HEK293 (cell line): ENCODE results near the gene THBD.

Experiments
- CTCF ChIA-PET: fragments of 350-600 bp; formaldehyde crosslinking; extraction: SDS; loops from one replicate; lab custom pipeline; 2021; ENCODE audit warnings: antibody characterized with exemption; lab: Yijun Ruan, JAX
- POLR2A ChIA-PET: fragments of 300-600 bp; formaldehyde crosslinking; extraction: SDS; loops from one replicate; lab custom pipeline; 2020; ENCODE audit warnings: antibody characterized with exemption, inconsistent platforms; lab: Yijun Ruan, JAX
- H3K27ac ChIP-seq: fragments of 200-500 bp; sonication (Bioruptor generic); 2 replicates; pipeline ENCODE4 v1.5.1; 2014; ENCODE audit warnings: low read depth, low read length, control low read depth, inconsistent platforms; ENCODE audit errors: extremely low read depth
- H3K36me3 ChIP-seq, 2 experiments: fragments of 200-500 bp in 1 of 2; sonication (Bioruptor generic) in 1 of 2; 1 replicate in 1 of 2; 2 replicates in 1 of 2; pipeline ENCODE4 v1.5.1; 2014 to 2017; ENCODE audit warnings: inconsistent platforms in 2 of 2, low read length in 2 of 2; ENCODE audit not compliant: control insufficient read depth in 2 of 2, insufficient read depth in 1 of 2
- H3K4me1 ChIP-seq: fragments of 200-500 bp; sonication (Bioruptor generic); 2 replicates; pipeline ENCODE4 v1.5.1; 2014; ENCODE audit warnings: mild to moderate bottlenecking, low read length, inconsistent platforms; ENCODE audit not compliant: control insufficient read depth, insufficient read depth
- H3K4me3 ChIP-seq: 2 replicates; pipeline ENCODE4 v1.5.1; 2011; ENCODE audit warnings: low read depth, mild to moderate bottlenecking, control low read depth, low read length, moderate library complexity
- H3K9me3 ChIP-seq: fragments of 200-500 bp; sonication (Bioruptor generic); 2 replicates; pipeline ENCODE4 v1.5.1; 2014; ENCODE audit warnings: low read depth, low read length, inconsistent platforms; ENCODE audit not compliant: control insufficient read depth, insufficient read depth
- BCL11B ChIP-seq: fragments of 450-650 bp; formaldehyde crosslinking; IDR thresholded peaks from 2 replicates; pipeline ENCODE4 v1.5.1; 2016; ENCODE audit warnings: low read depth, missing biosample characterization, missing genetic modification characterization
- BCL6B ChIP-seq: fragments of 450-650 bp; formaldehyde crosslinking; IDR thresholded peaks from 2 replicates; pipeline ENCODE4 v1.5.1; 2017; ENCODE audit warnings: missing biosample characterization, missing genetic modification characterization
- FEZF1 ChIP-seq: fragments of 450-650 bp; formaldehyde crosslinking; IDR thresholded peaks from 2 replicates; pipeline ENCODE4 v1.5.1; 2016; ENCODE audit warnings: missing biosample characterization, missing genetic modification characterization
- GFI1B ChIP-seq: fragments of 450-650 bp; formaldehyde crosslinking; IDR thresholded peaks from 2 replicates; pipeline ENCODE4 v1.5.1; 2016; ENCODE audit warnings: missing biosample characterization, missing genetic modification characterization
- GLI2 ChIP-seq: fragments of 450-650 bp; formaldehyde crosslinking; IDR thresholded peaks from 2 replicates; pipeline ENCODE4; 2017; ENCODE audit warnings: missing biosample characterization, missing genetic modification characterization, low read depth, borderline replicate concordance
- GLIS2 ChIP-seq: fragments of 450-650 bp; formaldehyde crosslinking; IDR thresholded peaks from 2 replicates; pipeline ENCODE4 v1.5.1; 2016; ENCODE audit warnings: missing biosample characterization, missing genetic modification characterization
- HIC1 ChIP-seq: fragments of 450-650 bp; formaldehyde crosslinking; IDR thresholded peaks from 2 replicates; pipeline ENCODE4 v1.5.1; 2016; ENCODE audit warnings: missing biosample characterization, missing genetic modification characterization
- KLF1 ChIP-seq: fragments of 450-650 bp; formaldehyde crosslinking; IDR thresholded peaks from 2 replicates; pipeline ENCODE4 v1.5.1; 2016; ENCODE audit warnings: missing biosample characterization, missing genetic modification characterization
- KLF8 ChIP-seq: fragments of 450-650 bp; formaldehyde crosslinking; IDR thresholded peaks from 2 replicates; pipeline ENCODE4 v1.5.1; 2016; ENCODE audit warnings: missing biosample characterization, missing genetic modification characterization
- MZF1 ChIP-seq: fragments of 450-650 bp; formaldehyde crosslinking; IDR thresholded peaks from 2 replicates; pipeline ENCODE4 v1.5.1; 2017; ENCODE audit warnings: missing biosample characterization, missing genetic modification characterization, borderline replicate concordance
- REPIN1 ChIP-seq: fragments of 450-650 bp; formaldehyde crosslinking; IDR thresholded peaks from 2 replicates; pipeline ENCODE4 v1.5.1; 2017; ENCODE audit warnings: missing biosample characterization, missing genetic modification characterization, low read depth
- YY1 ChIP-seq: fragments of 450-650 bp; formaldehyde crosslinking; IDR thresholded peaks from 2 replicates; pipeline ENCODE4 v1.5.1; 2018; ENCODE audit warnings: missing biosample characterization, missing genetic modification characterization
- ZBTB17 ChIP-seq: fragments of 450-650 bp; formaldehyde crosslinking; IDR thresholded peaks from 2 replicates; pipeline ENCODE4 v1.5.1; 2016; ENCODE audit warnings: missing biosample characterization, missing genetic modification characterization
- ZIC2 ChIP-seq: fragments of 450-650 bp; formaldehyde crosslinking; IDR thresholded peaks from 2 replicates; pipeline ENCODE4 v1.5.1; 2016; ENCODE audit warnings: missing biosample characterization, missing genetic modification characterization
- ZNF112 ChIP-seq: fragments of 450-650 bp; formaldehyde crosslinking; IDR thresholded peaks from 2 replicates; pipeline ENCODE4 v1.5.0; 2017; ENCODE audit warnings: missing biosample characterization, missing genetic modification characterization
- ZNF16 ChIP-seq: fragments of 450-650 bp; formaldehyde crosslinking; IDR thresholded peaks from 2 replicates; pipeline ENCODE4 v1.5.1; 2016; ENCODE audit warnings: low read depth, missing biosample characterization, missing genetic modification characterization
- ZNF248 ChIP-seq: fragments of 450-650 bp; formaldehyde crosslinking; IDR thresholded peaks from 2 replicates; pipeline ENCODE4 v1.5.1; 2017; ENCODE audit warnings: missing biosample characterization, missing genetic modification characterization
- ZNF341 ChIP-seq: fragments of 450-650 bp; formaldehyde crosslinking; IDR thresholded peaks from 2 replicates; pipeline ENCODE4; 2016; ENCODE audit warnings: low read depth, missing biosample characterization, missing genetic modification characterization
- ZNF37A ChIP-seq: fragments of 450-650 bp; IDR thresholded peaks from 2 replicates; pipeline ENCODE4 v1.5.1; 2018; ENCODE audit warnings: missing biosample characterization, missing genetic modification characterization
- ZNF426 ChIP-seq: fragments of 450-650 bp; formaldehyde crosslinking; IDR thresholded peaks from 2 replicates; pipeline ENCODE4 v1.5.1; 2017; ENCODE audit warnings: missing biosample characterization, missing genetic modification characterization, mild to moderate bottlenecking, inconsistent platforms, moderate library complexity
- ZNF521 ChIP-seq: fragments of 450-650 bp; formaldehyde crosslinking; IDR thresholded peaks from 2 replicates; pipeline ENCODE4 v1.5.1; 2017; ENCODE audit warnings: missing biosample characterization, mild to moderate bottlenecking, missing genetic modification characterization
- ZNF530 ChIP-seq: fragments of 450-650 bp; formaldehyde crosslinking; IDR thresholded peaks from 2 replicates; pipeline ENCODE4 v1.5.1; 2016; ENCODE audit warnings: low read depth, missing biosample characterization, missing genetic modification characterization
- ZNF548 ChIP-seq: fragments of 450-650 bp; formaldehyde crosslinking; IDR thresholded peaks from 2 replicates; pipeline ENCODE4 v1.5.1; 2016; ENCODE audit warnings: missing biosample characterization, missing genetic modification characterization
- ZNF549 ChIP-seq: fragments of 450-650 bp; IDR thresholded peaks from 2 replicates; pipeline ENCODE4 v1.5.1; 2018; ENCODE audit warnings: missing biosample characterization, missing genetic modification characterization, mild to moderate bottlenecking, inconsistent platforms, moderate library complexity
- ZNF558 ChIP-seq: fragments of 450-650 bp; formaldehyde crosslinking; IDR thresholded peaks from 2 replicates; pipeline ENCODE4 v1.5.1; 2016; ENCODE audit warnings: missing biosample characterization, missing genetic modification characterization
- ZNF624 ChIP-seq: fragments of 450-650 bp; formaldehyde crosslinking; IDR thresholded peaks from 2 replicates; pipeline ENCODE4 v1.5.1; 2017; ENCODE audit warnings: missing biosample characterization, missing genetic modification characterization
- ZNF658 ChIP-seq: fragments of 450-650 bp; formaldehyde crosslinking; IDR thresholded peaks from 2 replicates; pipeline ENCODE4; 2016; ENCODE audit warnings: missing biosample characterization, missing genetic modification characterization
- ZNF660 ChIP-seq: fragments of 450-650 bp; IDR thresholded peaks from 2 replicates; pipeline ENCODE4 v1.5.1; 2018; ENCODE audit warnings: missing biosample characterization, mild to moderate bottlenecking, missing genetic modification characterization
- TF ChIP-seq, protein P1 (sequence below): fragments of 450-650 bp; formaldehyde crosslinking; IDR thresholded peaks from 2 replicates; pipeline ENCODE4 v1.5.1; 2016; ENCODE audit warnings: missing biosample characterization, missing genetic modification characterization
- TF ChIP-seq, protein P2 (sequence below): fragments of 450-650 bp; formaldehyde crosslinking; IDR thresholded peaks from 2 replicates; pipeline ENCODE4 v1.5.1; 2016; ENCODE audit warnings: missing biosample characterization, missing genetic modification characterization

The THBD gene

GRCh38 chr20:23031346-23031745 is 18.1 kb downstream of the THBD start:
- POLR2A ChIA-PET: no interaction called here
- CTCF ChIA-PET: no interaction called here
- Histone ChIP-seq H3K9me3 (no peaks in the 10 kb centered on the region), H3K36me3 (no peaks in the 10 kb centered on the region), H3K27ac (no peak overlapping the region), H3K4me3 (no peak overlapping the region), H3K4me1 (no peaks in the 10 kb centered on the region)
- TF ChIP-seq ZNF426 (no peak), ZNF341 (tag by site-specific recombination) (no peak), ZNF521 (tag by site-specific recombination) (no peak), KLF8 (tag by site-specific recombination) (no peak), ZNF16 (tag by site-specific recombination) (no peak), ZNF549 (tag by site-specific recombination) (no peak), ZNF624 (no peak), FEZF1 (tag by site-specific recombination) (no peak), ZNF660 (no peak), ZNF558 (tag by site-specific recombination) (no peak), ZNF248 (tag by site-specific recombination) (no peak), GLIS2 (no peak), REPIN1 (tag by site-specific recombination) (no peak), HIC1 (tag by site-specific recombination) (no peak), ZBTB17 (no peak)
- TF ChIP-seq, protein P1, sequence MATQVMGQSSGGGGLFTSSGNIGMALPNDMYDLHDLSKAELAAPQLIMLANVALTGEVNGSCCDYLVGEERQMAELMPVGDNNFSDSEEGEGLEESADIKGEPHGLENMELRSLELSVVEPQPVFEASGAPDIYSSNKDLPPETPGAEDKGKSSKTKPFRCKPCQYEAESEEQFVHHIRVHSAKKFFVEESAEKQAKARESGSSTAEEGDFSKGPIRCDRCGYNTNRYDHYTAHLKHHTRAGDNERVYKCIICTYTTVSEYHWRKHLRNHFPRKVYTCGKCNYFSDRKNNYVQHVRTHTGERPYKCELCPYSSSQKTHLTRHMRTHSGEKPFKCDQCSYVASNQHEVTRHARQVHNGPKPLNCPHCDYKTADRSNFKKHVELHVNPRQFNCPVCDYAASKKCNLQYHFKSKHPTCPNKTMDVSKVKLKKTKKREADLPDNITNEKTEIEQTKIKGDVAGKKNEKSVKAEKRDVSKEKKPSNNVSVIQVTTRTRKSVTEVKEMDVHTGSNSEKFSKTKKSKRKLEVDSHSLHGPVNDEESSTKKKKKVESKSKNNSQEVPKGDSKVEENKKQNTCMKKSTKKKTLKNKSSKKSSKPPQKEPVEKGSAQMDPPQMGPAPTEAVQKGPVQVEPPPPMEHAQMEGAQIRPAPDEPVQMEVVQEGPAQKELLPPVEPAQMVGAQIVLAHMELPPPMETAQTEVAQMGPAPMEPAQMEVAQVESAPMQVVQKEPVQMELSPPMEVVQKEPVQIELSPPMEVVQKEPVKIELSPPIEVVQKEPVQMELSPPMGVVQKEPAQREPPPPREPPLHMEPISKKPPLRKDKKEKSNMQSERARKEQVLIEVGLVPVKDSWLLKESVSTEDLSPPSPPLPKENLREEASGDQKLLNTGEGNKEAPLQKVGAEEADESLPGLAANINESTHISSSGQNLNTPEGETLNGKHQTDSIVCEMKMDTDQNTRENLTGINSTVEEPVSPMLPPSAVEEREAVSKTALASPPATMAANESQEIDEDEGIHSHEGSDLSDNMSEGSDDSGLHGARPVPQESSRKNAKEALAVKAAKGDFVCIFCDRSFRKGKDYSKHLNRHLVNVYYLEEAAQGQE (tag by site-specific recombination): no peak

DNA sequence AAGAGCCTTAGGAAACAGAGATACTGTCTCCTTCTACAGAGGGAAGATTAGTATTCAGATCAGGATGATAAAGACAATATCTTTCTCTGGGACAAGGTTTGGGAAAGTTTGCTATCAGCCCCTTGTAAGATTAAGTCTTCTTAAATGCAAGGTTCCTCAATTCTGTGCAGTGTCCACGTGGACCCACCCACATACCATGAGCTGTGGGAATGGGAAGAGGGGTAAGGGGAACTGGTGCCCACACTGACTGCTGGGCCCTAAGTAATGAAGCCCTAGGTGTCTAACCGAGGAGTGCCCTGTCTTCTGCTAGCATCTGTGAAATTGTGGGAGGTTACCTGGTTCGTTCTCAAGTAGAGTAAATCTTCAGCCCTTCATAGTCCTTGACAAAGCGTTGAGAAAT is 20.1 kb downstream of the THBD start:
- H3K4me1 ChIP-seq: no peaks in the 10 kb centered on the region
- ChIA-PET POLR2A (no interaction called here), CTCF (interaction anchor here (1.3 to 1.6 kb wide), 2 partner anchors 13 to 337 kb away, joined by 3 read pairs; no protein-coding TSS in a partner anchor)
- no peak overlapping the region for H3K4me3 ChIP-seq
- H3K9me3 ChIP-seq: no peaks in the 10 kb centered on the region
- H3K36me3 ChIP-seq: no peaks in the 10 kb centered on the region
- H3K27ac ChIP-seq: no peak overlapping the region
- no peak for TF ChIP-seq MZF1 (tag by site-specific recombination)
- no peak for TF ChIP-seq YY1 (tag by site-specific recombination)
- no peak for TF ChIP-seq ZIC2
- TF ChIP-seq GFI1B (tag by site-specific recombination): no peak
- TF ChIP-seq ZNF658 (tag by site-specific recombination): no peak
- TF ChIP-seq ZNF660: no peak
- TF ChIP-seq BCL11B: no peak
- TF ChIP-seq BCL6B (tag by site-specific recombination): no peak
- TF ChIP-seq ZNF37A: no peak
- no peak for TF ChIP-seq ZNF548 (tag by site-specific recombination)
- no peak for TF ChIP-seq GLI2 (tag by site-specific recombination)
- TF ChIP-seq KLF1 (tag by site-specific recombination): no peak
- TF ChIP-seq, protein P2, sequence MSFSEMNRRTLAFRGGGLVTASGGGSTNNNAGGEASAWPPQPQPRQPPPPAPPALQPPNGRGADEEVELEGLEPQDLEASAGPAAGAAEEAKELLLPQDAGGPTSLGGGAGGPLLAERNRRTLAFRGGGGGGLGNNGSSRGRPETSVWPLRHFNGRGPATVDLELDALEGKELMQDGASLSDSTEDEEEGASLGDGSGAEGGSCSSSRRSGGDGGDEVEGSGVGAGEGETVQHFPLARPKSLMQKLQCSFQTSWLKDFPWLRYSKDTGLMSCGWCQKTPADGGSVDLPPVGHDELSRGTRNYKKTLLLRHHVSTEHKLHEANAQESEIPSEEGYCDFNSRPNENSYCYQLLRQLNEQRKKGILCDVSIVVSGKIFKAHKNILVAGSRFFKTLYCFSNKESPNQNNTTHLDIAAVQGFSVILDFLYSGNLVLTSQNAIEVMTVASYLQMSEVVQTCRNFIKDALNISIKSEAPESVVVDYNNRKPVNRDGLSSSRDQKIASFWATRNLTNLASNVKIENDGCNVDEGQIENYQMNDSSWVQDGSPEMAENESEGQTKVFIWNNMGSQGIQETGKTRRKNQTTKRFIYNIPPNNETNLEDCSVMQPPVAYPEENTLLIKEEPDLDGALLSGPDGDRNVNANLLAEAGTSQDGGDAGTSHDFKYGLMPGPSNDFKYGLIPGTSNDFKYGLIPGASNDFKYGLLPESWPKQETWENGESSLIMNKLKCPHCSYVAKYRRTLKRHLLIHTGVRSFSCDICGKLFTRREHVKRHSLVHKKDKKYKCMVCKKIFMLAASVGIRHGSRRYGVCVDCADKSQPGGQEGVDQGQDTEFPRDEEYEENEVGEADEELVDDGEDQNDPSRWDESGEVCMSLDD (tag by site-specific recombination): no peak
- TF ChIP-seq ZNF530 (tag by site-specific recombination): no peak
- no peak for TF ChIP-seq ZNF112 (tag by site-specific recombination)
